Loucy (cell line): ENCODE results near the gene NADK.

Experiments used
- H2AFZ ChIP-seq: fragments of 200-600 bp; sonication (generic); 2 replicates; pipeline ENCODE4 v1.6.0; 2016; ENCODE audit warnings: antibody characterized with exemption, mild to moderate bottlenecking, low read length, moderate library complexity
- H3F3A ChIP-seq: fragments of 200-600 bp; 2 replicates; pipeline ENCODE4 v1.6.0; 2016; ENCODE audit warnings: antibody characterized with exemption, low read depth, mild to moderate bottlenecking
- H3K27me3 ChIP-seq: fragments of 200-600 bp; sonication (generic); 2 replicates; pipeline ENCODE4 v1.6.1; 2014; ENCODE audit warnings: low read length, mild to moderate bottlenecking; ENCODE audit not compliant: insufficient read depth, poor library complexity, severe bottlenecking
- H3K36me3 ChIP-seq: fragments of 200-600 bp; sonication (generic); 2 replicates; pipeline ENCODE4 v1.6.1; 2016; ENCODE audit warnings: low read length; ENCODE audit not compliant: insufficient read depth
- H3K4me1 ChIP-seq: fragments of 200-600 bp; sonication (generic); 2 replicates; pipeline ENCODE4 v1.5.1; 2014; ENCODE audit warnings: low read length, mild to moderate bottlenecking; ENCODE audit not compliant: insufficient read depth, poor library complexity, severe bottlenecking
- H3K4me2 ChIP-seq: fragments of 200-600 bp; sonication (generic); 2 replicates; pipeline ENCODE4 v1.6.0; 2014; ENCODE audit warnings: antibody characterized with exemption, low read length, low read depth, mild to moderate bottlenecking; ENCODE audit not compliant: poor library complexity, severe bottlenecking
- H3K4me3 ChIP-seq: fragments of 200-600 bp; sonication (generic); 2 replicates; pipeline ENCODE4 v1.5.1; 2014; ENCODE audit warnings: low read length, mild to moderate bottlenecking, mixed read lengths; ENCODE audit not compliant: poor library complexity, severe bottlenecking
- H3K79me2 ChIP-seq: fragments of 200-600 bp; sonication (generic); 2 replicates; pipeline ENCODE4 v1.6.1; 2014; ENCODE audit warnings: low read length; ENCODE audit not compliant: insufficient read depth
- H3K9ac ChIP-seq: fragments of 200-600 bp; sonication (generic); 2 replicates; pipeline ENCODE4 v1.6.0; 2014; ENCODE audit warnings: mild to moderate bottlenecking, low read depth, low read length, moderate library complexity; ENCODE audit not compliant: poor library complexity, severe bottlenecking
- H3K9me2 ChIP-seq: fragments of 200-600 bp; sonication (generic); replicated peaks from 2 replicates; pipeline ENCODE4 v1.6.1; 2016; ENCODE audit warnings: low read depth, low read length, mixed read lengths
- H3K9me3 ChIP-seq: fragments of 200-600 bp; sonication (generic); 2 replicates; pipeline ENCODE4 v1.6.1; 2014; ENCODE audit warnings: mild to moderate bottlenecking, antibody characterized with exemption, low read length, low read depth; ENCODE audit not compliant: insufficient read depth
- H4K20me1 ChIP-seq: fragments of 200-600 bp; sonication (generic); 2 replicates; pipeline ENCODE4 v1.6.0; 2014; ENCODE audit warnings: antibody characterized with exemption, low read length, mild to moderate bottlenecking; ENCODE audit not compliant: insufficient read depth, poor library complexity, severe bottlenecking
- EZH2phosphoT487 ChIP-seq: fragments of 200-600 bp; IDR thresholded peaks from 2 replicates; pipeline ENCODE4 v1.6.1; 2018; ENCODE audit warnings: antibody characterized with exemption, mild to moderate bottlenecking, moderate library complexity, borderline replicate concordance
- TF ChIP-seq, protein P1 (sequence below): fragments of 200-600 bp; sonication (generic); conservative IDR thresholded peaks from 2 replicates; pipeline ENCODE4 v1.5.1; 2014; ENCODE audit warnings: mild to moderate bottlenecking, antibody characterized with exemption, low read length

The NADK gene

DNA sequence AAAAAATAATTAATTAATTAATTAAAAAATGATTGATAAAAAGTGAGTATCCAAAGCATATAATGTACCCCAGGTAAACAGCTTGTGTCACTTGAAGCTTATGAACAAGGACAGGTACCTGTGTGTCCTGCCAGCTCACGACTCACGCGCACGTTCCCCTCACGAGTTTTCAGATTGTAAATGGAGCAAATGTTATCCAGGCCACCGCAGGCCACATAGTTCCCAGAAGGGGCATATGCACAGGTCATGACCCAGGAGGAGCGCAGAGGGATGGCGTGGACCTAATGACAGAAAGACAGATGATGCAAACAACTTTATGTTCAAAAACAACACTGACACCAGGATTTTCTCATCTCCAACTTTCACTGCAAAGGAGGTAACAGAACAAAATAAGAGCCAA lies 26.0 kb upstream of the NADK start:
- no peak overlapping the region for H3K9ac ChIP-seq
- no peak overlapping the region for H3K4me2 ChIP-seq
- H3K36me3 ChIP-seq, result peaks cover 91% of the 10 kb centered on the region; the same call in 1 of the 2 replicates
- H3F3A ChIP-seq, result no peaks in the 10 kb centered on the region; the same call in 1 of the 2 replicates
- no peaks in the 10 kb centered on the region for H3K4me1 ChIP-seq
- H3K9me3 ChIP-seq, result no peaks in the 10 kb centered on the region
- H3K27me3 ChIP-seq, result no peaks in the 10 kb centered on the region
- no peaks in the 10 kb centered on the region for H3K9me2 ChIP-seq
- no peak overlapping the region for H2AFZ ChIP-seq
- TF ChIP-seq EZH2phosphoT487, result no peak
- TF ChIP-seq, protein P1, sequence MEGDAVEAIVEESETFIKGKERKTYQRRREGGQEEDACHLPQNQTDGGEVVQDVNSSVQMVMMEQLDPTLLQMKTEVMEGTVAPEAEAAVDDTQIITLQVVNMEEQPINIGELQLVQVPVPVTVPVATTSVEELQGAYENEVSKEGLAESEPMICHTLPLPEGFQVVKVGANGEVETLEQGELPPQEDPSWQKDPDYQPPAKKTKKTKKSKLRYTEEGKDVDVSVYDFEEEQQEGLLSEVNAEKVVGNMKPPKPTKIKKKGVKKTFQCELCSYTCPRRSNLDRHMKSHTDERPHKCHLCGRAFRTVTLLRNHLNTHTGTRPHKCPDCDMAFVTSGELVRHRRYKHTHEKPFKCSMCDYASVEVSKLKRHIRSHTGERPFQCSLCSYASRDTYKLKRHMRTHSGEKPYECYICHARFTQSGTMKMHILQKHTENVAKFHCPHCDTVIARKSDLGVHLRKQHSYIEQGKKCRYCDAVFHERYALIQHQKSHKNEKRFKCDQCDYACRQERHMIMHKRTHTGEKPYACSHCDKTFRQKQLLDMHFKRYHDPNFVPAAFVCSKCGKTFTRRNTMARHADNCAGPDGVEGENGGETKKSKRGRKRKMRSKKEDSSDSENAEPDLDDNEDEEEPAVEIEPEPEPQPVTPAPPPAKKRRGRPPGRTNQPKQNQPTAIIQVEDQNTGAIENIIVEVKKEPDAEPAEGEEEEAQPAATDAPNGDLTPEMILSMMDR, result no peak
- peaks cover 33% of the 10 kb centered on the region for H4K20me1 ChIP-seq
- H3K79me2 ChIP-seq, result peaks cover 27% of the 10 kb centered on the region; the same call in 1 of the 2 replicates
- no peak overlapping the region for H3K4me3 ChIP-seq

DNA sequence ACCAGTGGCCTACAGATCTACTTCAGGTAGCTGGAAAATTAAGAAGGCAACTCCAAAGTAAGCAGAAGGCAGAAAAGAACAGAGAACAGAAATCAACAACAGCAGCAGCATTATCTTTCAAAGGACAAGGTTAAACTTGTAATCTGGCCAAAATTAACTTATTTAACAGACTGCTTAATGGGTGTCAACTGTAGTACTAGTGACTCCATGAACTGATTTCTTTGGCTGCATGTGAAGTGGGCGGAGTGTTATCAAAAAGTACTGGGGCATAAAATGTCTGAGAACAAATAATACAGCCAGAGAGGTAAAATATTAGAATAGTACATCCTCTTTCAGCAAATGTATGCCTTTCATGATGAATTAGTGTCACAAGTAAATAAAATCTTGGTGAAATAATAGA lies 24.6 kb upstream of the NADK start:
- no peaks in the 10 kb centered on the region for H3K9me3 ChIP-seq
- peaks cover 37% of the 10 kb centered on the region; the same call in 1 of the 2 replicates for H3K79me2 ChIP-seq
- no peaks in the 10 kb centered on the region for H3K9me2 ChIP-seq
- no peaks in the 10 kb centered on the region; the same call in 1 of the 2 replicates for H3F3A ChIP-seq
- no peak overlapping the region for H3K4me2 ChIP-seq
- no peak overlapping the region for H3K4me3 ChIP-seq
- H3K36me3 ChIP-seq, result peaks cover 92% of the 10 kb centered on the region; the same call in 1 of the 2 replicates
- no peak for TF ChIP-seq EZH2phosphoT487
- TF ChIP-seq, protein P1, result no peak
- H3K4me1 ChIP-seq, result no peaks in the 10 kb centered on the region
- H3K9ac ChIP-seq, result no peak overlapping the region
- H4K20me1 ChIP-seq, result peaks cover 39% of the 10 kb centered on the region
- H2AFZ ChIP-seq, result no peak overlapping the region
- H3K27me3 ChIP-seq, result no peaks in the 10 kb centered on the region

DNA sequence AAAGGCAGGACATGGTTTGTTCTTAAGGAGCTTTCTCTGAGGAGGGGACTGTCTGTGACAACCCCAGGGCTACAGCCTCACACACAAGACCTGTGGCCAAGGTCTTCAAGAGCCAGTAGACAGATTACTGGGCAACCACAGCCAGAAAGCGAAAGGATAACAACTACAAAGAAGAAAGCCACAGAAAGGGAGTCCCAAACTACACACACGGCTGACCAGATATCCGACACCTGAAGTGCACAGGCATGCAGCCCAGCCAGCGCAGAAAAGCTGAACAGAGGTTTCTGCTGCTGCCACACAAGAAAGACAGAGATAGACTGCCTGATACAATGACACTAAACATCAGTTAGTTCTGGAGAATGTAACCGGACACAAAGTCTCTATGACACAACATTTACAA lies 21.4 kb upstream of the NADK start:
- no peaks in the 10 kb centered on the region for H3K4me1 ChIP-seq
- no peak overlapping the region for H3K4me2 ChIP-seq
- no peak for TF ChIP-seq EZH2phosphoT487
- TF ChIP-seq, protein P1, result no peak
- H2AFZ ChIP-seq, result no peak overlapping the region
- peaks cover 95% of the 10 kb centered on the region; the same call in 1 of the 2 replicates for H3K36me3 ChIP-seq
- peaks cover 53% of the 10 kb centered on the region; the same call in 1 of the 2 replicates for H3K79me2 ChIP-seq
- H4K20me1 ChIP-seq, result peaks cover 44% of the 10 kb centered on the region
- no peak overlapping the region for H3K9ac ChIP-seq
- H3K27me3 ChIP-seq, result no peaks in the 10 kb centered on the region
- H3F3A ChIP-seq, result no peaks in the 10 kb centered on the region
- H3K9me2 ChIP-seq, result no peaks in the 10 kb centered on the region
- no peaks in the 10 kb centered on the region for H3K9me3 ChIP-seq
- H3K4me3 ChIP-seq, result no peak overlapping the region
